Suprapubic skin (tissue), 4 donors: Measurements from ENCODE around the gene ATF6. TPM values are rescaled to one million over a fixed set of nuclear protein-coding genes. Genes with fewer than 3 reads are reported as not detected.

Experiments used
- DNase-seq, 2 donors: peaks; one replicate each; pipeline ENCODE4 v3.0.0-alpha.2; 2019; ENCODE audit warnings: low spot score in 2 of 2
- H3K27ac ChIP-seq: fragments of 200-600 bp; sonication (generic); one replicate; pipeline ENCODE4 v1.5.1; 2019
- H3K27me3 ChIP-seq: fragments of 200-600 bp; sonication (generic); one replicate; pipeline ENCODE4 v1.5.1; 2019
- H3K36me3 ChIP-seq: fragments of 200-600 bp; sonication (generic); one replicate; pipeline ENCODE4 v1.5.1; 2019
- H3K4me1 ChIP-seq: fragments of 200-600 bp; sonication (generic); one replicate; pipeline ENCODE4 v1.5.1; 2019
- H3K4me3 ChIP-seq: fragments of 200-600 bp; sonication (generic); one replicate; pipeline ENCODE4 v1.5.1; 2019; ENCODE audit warnings: mild to moderate bottlenecking
- H3K9me3 ChIP-seq: fragments of 200-600 bp; sonication (generic); one replicate; pipeline ENCODE4 v1.5.1; 2019
- EP300 ChIP-seq: sonication (generic); formaldehyde crosslinking; IDR thresholded peaks from one replicate; pipeline ENCODE4 v1.6.1; 2017; ENCODE audit warnings: antibody characterized with exemption
- POLR2A ChIP-seq, 2 donors: fragments of 450-650 bp; IDR thresholded peaks; one replicate each; pipeline ENCODE4 v1.6.1; 2017; ENCODE audit warnings: antibody characterized with exemption in 2 of 2, mild to moderate bottlenecking in 2 of 2, moderate library complexity in 2 of 2
- POLR2AphosphoS5 ChIP-seq, 3 donors: sonication (generic); formaldehyde crosslinking; IDR thresholded peaks; one replicate each; pipeline ENCODE4 v1.6.1; 2017; ENCODE audit warnings: antibody characterized with exemption in 3 of 3
- WGBS: methylation state at CpG from one replicate; pipeline ENCODE4 v1.1.5; 2018; 5-methylcytosine and 5-hydroxymethylcytosine counted together
- total RNA-seq, 4 donors: library from RNA; depleted of rRNA; stranded (reverse); fragments of >200 nt; gene quantifications; one replicate each; pipeline ENCODE4 v1.1.0, GENCODE V29; 2016
- TF ChIP-seq, protein P1 (sequence below), 2 donors: fragments of 200-600 bp in 1 of 2; fragments of 450-650 bp in 1 of 2; sonication (generic) in 1 of 2; IDR thresholded peaks; one replicate each; pipeline ENCODE4 v1.5.1; 2016 to 2019; ENCODE audit warnings: antibody characterized with exemption in 2 of 2, mild to moderate bottlenecking in 1 of 2, moderate library complexity in 1 of 2

The ATF6 gene
- total RNA-seq, 4 donors from 2014 or later = 28.0 to 32.4 (median 29.7) TPM

DNA sequence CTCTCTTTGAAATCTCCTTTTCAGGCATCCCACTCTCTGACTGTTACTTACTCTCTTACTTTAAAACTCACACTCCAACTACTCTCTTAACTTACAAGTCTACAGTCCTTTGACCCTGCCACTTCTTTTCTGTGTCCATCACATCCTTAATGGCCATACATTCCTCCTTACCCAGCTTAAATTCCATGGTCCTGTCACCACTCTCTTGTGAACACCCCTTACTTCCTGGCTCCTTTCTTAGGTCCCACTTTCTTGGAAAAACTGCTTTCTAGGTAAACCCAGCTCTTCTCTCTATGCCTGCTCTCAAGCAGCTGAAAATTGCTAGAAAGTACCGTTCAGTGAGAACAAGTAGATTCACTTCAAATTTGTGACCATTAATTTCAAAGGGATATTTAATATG is 148.5 kb downstream of the ATF6 start:
- no peak overlapping the region for H3K27ac ChIP-seq
- no peak for TF ChIP-seq EP300
- TF ChIP-seq POLR2A (IDR thresholded peaks at IDR 0.05) = no peak
- no peak for TF ChIP-seq POLR2AphosphoS5 (IDR thresholded peaks at IDR 0.05)
- TF ChIP-seq, protein P1, sequence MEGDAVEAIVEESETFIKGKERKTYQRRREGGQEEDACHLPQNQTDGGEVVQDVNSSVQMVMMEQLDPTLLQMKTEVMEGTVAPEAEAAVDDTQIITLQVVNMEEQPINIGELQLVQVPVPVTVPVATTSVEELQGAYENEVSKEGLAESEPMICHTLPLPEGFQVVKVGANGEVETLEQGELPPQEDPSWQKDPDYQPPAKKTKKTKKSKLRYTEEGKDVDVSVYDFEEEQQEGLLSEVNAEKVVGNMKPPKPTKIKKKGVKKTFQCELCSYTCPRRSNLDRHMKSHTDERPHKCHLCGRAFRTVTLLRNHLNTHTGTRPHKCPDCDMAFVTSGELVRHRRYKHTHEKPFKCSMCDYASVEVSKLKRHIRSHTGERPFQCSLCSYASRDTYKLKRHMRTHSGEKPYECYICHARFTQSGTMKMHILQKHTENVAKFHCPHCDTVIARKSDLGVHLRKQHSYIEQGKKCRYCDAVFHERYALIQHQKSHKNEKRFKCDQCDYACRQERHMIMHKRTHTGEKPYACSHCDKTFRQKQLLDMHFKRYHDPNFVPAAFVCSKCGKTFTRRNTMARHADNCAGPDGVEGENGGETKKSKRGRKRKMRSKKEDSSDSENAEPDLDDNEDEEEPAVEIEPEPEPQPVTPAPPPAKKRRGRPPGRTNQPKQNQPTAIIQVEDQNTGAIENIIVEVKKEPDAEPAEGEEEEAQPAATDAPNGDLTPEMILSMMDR (IDR thresholded peaks at IDR 0.05) = no peak
- WGBS = 95% methylated on average over 1 of the region's 1 CpG
- no peaks in the 10 kb centered on the region for H3K27me3 ChIP-seq
- H3K36me3 ChIP-seq = peaks cover 31% of the 10 kb centered on the region
- peaks cover 7% of the 10 kb centered on the region for H3K4me1 ChIP-seq
- H3K9me3 ChIP-seq = no peaks in the 10 kb centered on the region
- DNase-seq = no peak
- H3K4me3 ChIP-seq = no peak overlapping the region

DNA sequence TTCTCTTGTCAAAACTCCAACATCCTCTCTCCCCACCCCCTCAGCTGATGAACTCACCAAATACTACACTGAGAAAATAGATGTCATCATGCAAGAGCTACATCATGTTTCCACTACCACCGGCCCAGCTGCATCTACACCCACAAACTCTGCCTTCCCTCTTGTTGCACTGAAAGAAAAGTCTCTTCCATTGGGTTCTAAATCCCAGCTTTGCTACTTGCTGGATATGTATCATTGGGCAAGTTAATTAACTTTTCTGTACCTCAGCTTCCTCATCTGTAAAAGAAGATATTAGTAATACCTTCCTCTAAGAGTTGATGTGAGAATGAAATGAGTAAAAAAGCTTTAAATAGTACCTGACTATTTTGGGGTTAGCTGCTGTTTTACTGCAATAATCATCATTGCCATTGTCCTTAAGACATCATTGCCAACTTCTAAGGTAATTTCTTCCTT is 149.0 kb downstream of the ATF6 start:
- Histone ChIP-seq H3K27ac (no peak overlapping the region), H3K9me3 (no peaks in the 10 kb centered on the region), H3K27me3 (no peaks in the 10 kb centered on the region), H3K4me3 (no peak overlapping the region), H3K4me1 (peaks cover 2% of the 10 kb centered on the region), H3K36me3 (peaks cover 31% of the 10 kb centered on the region)
- whole genome bisulfite sequencing = 96% methylated on average over 1 of the region's 1 CpG
- DNase-seq = no peak
- TF ChIP-seq POLR2A (IDR thresholded peaks at IDR 0.05) (no peak), EP300 (no peak), POLR2AphosphoS5 (IDR thresholded peaks at IDR 0.05) (no peak)
- TF ChIP-seq, protein P1 (IDR thresholded peaks at IDR 0.05) = no peak

DNA sequence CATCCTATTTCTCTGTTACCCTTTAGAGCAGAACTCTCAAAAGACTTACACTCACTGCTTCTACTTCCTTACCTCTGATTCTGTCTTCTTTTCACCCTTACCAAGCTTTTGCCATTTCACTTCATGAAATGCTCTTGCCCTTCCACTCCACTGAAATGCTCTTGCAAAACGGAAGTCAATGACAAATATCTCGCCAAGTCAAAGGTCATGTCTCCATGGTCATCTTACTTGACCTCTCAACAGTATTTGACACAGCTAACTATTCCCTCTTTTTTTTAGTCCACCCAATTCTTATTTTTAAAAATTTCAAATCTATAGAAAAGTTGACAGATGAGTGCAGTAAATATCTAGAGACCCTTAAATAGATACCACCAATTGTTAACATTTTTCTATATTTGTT is 149.9 kb downstream of the ATF6 start:
- Histone ChIP-seq H3K27ac (no peak overlapping the region), H3K4me1 (no peaks in the 10 kb centered on the region), H3K27me3 (no peaks in the 10 kb centered on the region), H3K36me3 (peaks cover 31% of the 10 kb centered on the region), H3K4me3 (no peak overlapping the region), H3K9me3 (no peaks in the 10 kb centered on the region)
- DNase-seq = no peak
- 88% methylated on average over 2 of the region's 2 CpGs for WGBS
- no peak for TF ChIP-seq POLR2A (IDR thresholded peaks at IDR 0.05)
- TF ChIP-seq POLR2AphosphoS5 (IDR thresholded peaks at IDR 0.05) = no peak
- TF ChIP-seq, protein P1 (IDR thresholded peaks at IDR 0.05) = no peak
- TF ChIP-seq EP300 = no peak

DNA sequence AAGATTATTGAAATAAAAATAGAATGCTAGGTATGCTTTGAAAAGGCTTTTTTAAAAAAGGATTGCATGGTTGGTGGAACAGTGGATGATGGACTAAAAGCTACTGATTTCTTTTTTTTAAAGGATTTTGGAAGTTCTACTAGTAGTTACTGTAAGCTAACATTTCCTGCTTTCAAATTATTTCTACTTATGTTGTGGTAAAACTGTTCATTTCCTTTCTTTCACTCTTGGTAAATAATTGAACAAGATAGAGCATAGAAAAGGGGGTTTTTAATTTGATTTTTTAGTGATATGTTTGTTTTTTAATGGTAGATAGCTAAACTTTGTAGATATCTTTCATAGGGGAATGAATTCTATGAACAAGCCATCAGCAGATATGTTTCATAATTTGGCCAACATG is 153.1 kb downstream of the ATF6 start:
- no peak for TF ChIP-seq EP300
- TF ChIP-seq, protein P1 (IDR thresholded peaks at IDR 0.05) = no peak
- no peak for TF ChIP-seq POLR2AphosphoS5 (IDR thresholded peaks at IDR 0.05)
- no peak for TF ChIP-seq POLR2A (IDR thresholded peaks at IDR 0.05)

DNA sequence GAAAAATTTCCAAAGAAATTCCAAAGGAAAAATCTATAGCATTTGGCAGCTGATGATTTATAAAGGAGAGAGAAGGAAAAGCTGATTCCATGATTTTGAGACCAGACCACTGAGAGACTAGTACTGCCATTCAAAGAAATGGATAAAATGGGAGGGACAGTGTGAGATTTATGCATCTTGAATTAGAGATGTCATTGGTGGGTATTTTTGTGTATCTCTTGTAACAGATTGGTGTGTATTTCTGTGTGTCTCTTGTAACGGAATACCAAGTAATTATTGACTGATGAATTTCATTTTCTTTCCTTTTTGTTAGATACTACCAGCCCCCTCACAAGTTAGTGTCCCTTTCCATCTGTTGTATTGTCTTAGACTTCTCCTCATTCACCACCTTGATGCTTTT is 155.4 kb downstream of the ATF6 start:
- WGBS = 94% methylated on average over 1 of the region's 1 CpG
- Histone ChIP-seq H3K27me3 (no peaks in the 10 kb centered on the region), H3K36me3 (peaks cover 6% of the 10 kb centered on the region), H3K9me3 (no peaks in the 10 kb centered on the region), H3K27ac (no peak overlapping the region), H3K4me1 (no peaks in the 10 kb centered on the region), H3K4me3 (no peak overlapping the region)
- DNase-seq = no peak
- TF ChIP-seq, protein P1 (IDR thresholded peaks at IDR 0.05) = no peak
- TF ChIP-seq EP300 (no peak), POLR2A (IDR thresholded peaks at IDR 0.05) (no peak), POLR2AphosphoS5 (IDR thresholded peaks at IDR 0.05) (no peak)

More for the DNA sequence above, 153.1 kb downstream of the ATF6 start:
- Histone ChIP-seq H3K9me3 (no peaks in the 10 kb centered on the region), H3K4me1 (no peaks in the 10 kb centered on the region), H3K36me3 (peaks cover 23% of the 10 kb centered on the region), H3K4me3 (no peak overlapping the region), H3K27ac (no peak overlapping the region), H3K27me3 (no peaks in the 10 kb centered on the region)
- no peak for DNase-seq
